SK-N-SH (cell line): ENCODE data around the gene C2CD4B. TPM values are rescaled to one million over a fixed set of nuclear protein-coding genes. Genes with fewer than 3 reads are reported as not detected.

Experiments used
- CTCF ChIA-PET: fragments of 300-600, 350-600 bp; formaldehyde crosslinking; extraction: SDS; loops from one replicate; lab custom pipeline; 2021; lab: Yijun Ruan, JAX
- POLR2A ChIA-PET: fragments of 350-600 bp; sonication (Branson Sonifier 250); formaldehyde crosslinking; extraction: SDS; loops from one replicate; lab custom pipeline; 2020; ENCODE audit warnings: antibody characterized with exemption, inconsistent platforms; lab: Yijun Ruan, JAX
- DNase-seq: peaks from one replicate; pipeline ENCODE4 v3.0.0; 2012
- H2AFZ ChIP-seq: fragments of 200-600 bp; sonication (generic); 2 replicates; pipeline ENCODE4 v1.8.1; 2016; ENCODE audit warnings: antibody characterized with exemption, mild to moderate bottlenecking, low read depth
- H3F3A ChIP-seq: fragments of 200-600 bp; sonication (generic); replicated peaks from 2 replicates; pipeline ENCODE3; 2016; ENCODE audit warnings: antibody characterized with exemption, mild to moderate bottlenecking; ENCODE audit not compliant: insufficient read depth
- H3K27ac ChIP-seq, 2 experiments: fragments of 200-500 bp in 1 of 2; fragments of 200-600 bp in 1 of 2; sonication (Bioruptor generic) in 1 of 2; sonication (generic), shearing (Covaris generic) in 1 of 2; 2 replicates each; pipeline versions ENCODE4 v1.5.1 to v1.6.1; 2014 to 2016; ENCODE audit warnings: low read depth in 2 of 2, inconsistent platforms in 1 of 2, low read length in 1 of 2, mild to moderate bottlenecking in 1 of 2, mixed read lengths in 1 of 2
- H3K27me3 ChIP-seq: fragments of 200-600 bp; sonication (generic), shearing (Covaris generic); 2 replicates; pipeline ENCODE4 v1.6.1; 2016; ENCODE audit warnings: mixed run types; ENCODE audit not compliant: insufficient read depth
- H3K36me3 ChIP-seq, 2 experiments: fragments of 200-500 bp in 1 of 2; fragments of 200-600 bp in 1 of 2; sonication (Bioruptor generic) in 1 of 2; sonication (generic) in 1 of 2; replicated peaks in 1 of 2; 2 replicates each; pipeline versions ENCODE3 to v1.5.1; 2014 to 2016; ENCODE audit warnings: low read length in 1 of 2, mild to moderate bottlenecking in 1 of 2; ENCODE audit not compliant: insufficient read depth in 2 of 2, control insufficient read depth in 1 of 2
- H3K4me1 ChIP-seq, 2 experiments: fragments of 200-500 bp in 1 of 2; fragments of 200-600 bp in 1 of 2; sonication (Bioruptor generic) in 1 of 2; sonication (generic), shearing (Covaris generic) in 1 of 2; 2 replicates each; pipeline versions ENCODE4 v1.5.1 to v1.6.1; 2014 to 2016; ENCODE audit warnings: low read depth in 1 of 2, low read length in 1 of 2, mixed run types in 1 of 2; ENCODE audit not compliant: insufficient read depth in 2 of 2, control insufficient read depth in 1 of 2
- H3K4me2 ChIP-seq: fragments of 200-600 bp; sonication (generic), shearing (Covaris generic); 2 replicates; pipeline ENCODE4 v1.6.1; 2017; ENCODE audit warnings: mixed run types
- H3K4me3 ChIP-seq, 2 experiments: fragments of 200-500 bp in 1 of 2; fragments of 200-600 bp in 1 of 2; sonication (Bioruptor generic) in 1 of 2; sonication (generic), shearing (Covaris generic) in 1 of 2; 2 replicates each; pipeline versions ENCODE4 v1.5.1 to v1.8.1; 2014 to 2016; ENCODE audit warnings: low read depth in 2 of 2, inconsistent platforms in 1 of 2, low read length in 1 of 2, mild to moderate bottlenecking in 1 of 2, mixed read lengths in 1 of 2, moderate library complexity in 1 of 2
- H3K79me2 ChIP-seq: fragments of 200-600 bp; sonication (generic); 2 replicates; pipeline ENCODE4 v1.8.1; 2017; ENCODE audit warnings: mild to moderate bottlenecking; ENCODE audit not compliant: insufficient read depth
- H3K9ac ChIP-seq: fragments of 200-600 bp; sonication (generic); 2 replicates; pipeline ENCODE4 v1.6.1; 2017; ENCODE audit warnings: mixed run types
- H3K9me2 ChIP-seq: fragments of 200-600 bp; sonication (generic); 2 replicates; pipeline ENCODE4 v1.6.1; 2017; ENCODE audit warnings: mixed run types
- H3K9me3 ChIP-seq: fragments of 200-600 bp; sonication (generic); 2 replicates; pipeline ENCODE4 v1.6.1; 2017; ENCODE audit warnings: mixed run types, mild to moderate bottlenecking, moderate library complexity
- H4K20me1 ChIP-seq: fragments of 200-600 bp; sonication (generic); 2 replicates; pipeline ENCODE4 v1.6.1; 2017; ENCODE audit warnings: mild to moderate bottlenecking, mixed run types; ENCODE audit not compliant: insufficient read depth
- ELF1 ChIP-seq: IDR thresholded peaks from 2 replicates; pipeline ENCODE4 v1.4.0; 2012
- EP300 ChIP-seq, 2 experiments: IDR thresholded peaks; 2 replicates each; pipeline versions ENCODE4 v1.4.0 to v1.6.1; 2012; ENCODE audit warnings: borderline replicate concordance in 1 of 2, low read depth in 1 of 2, low read length in 1 of 2
- EZH2phosphoT487 ChIP-seq: fragments of 200-600 bp; sonication (generic); IDR thresholded peaks from 2 replicates; pipeline ENCODE4 v1.6.1; 2017; ENCODE audit warnings: low read depth, mixed run types, mild to moderate bottlenecking, antibody characterized with exemption, moderate library complexity, borderline replicate concordance
- FOSL2 ChIP-seq: IDR thresholded peaks from 2 replicates; pipeline ENCODE4 v1.4.0; 2012; ENCODE audit warnings: low read depth, mild to moderate bottlenecking, moderate library complexity, borderline replicate concordance
- FOXM1 ChIP-seq: IDR thresholded peaks from 2 replicates; pipeline ENCODE4 v1.4.0; 2012; ENCODE audit warnings: low read depth, mild to moderate bottlenecking
- IRF3 ChIP-seq: fragments of 150-350 bp; IDR thresholded peaks from 2 replicates; pipeline ENCODE4 v1.6.1; 2016; ENCODE audit warnings: mild to moderate bottlenecking, low read depth, low read length
- MAX ChIP-seq: IDR thresholded peaks from 2 replicates; pipeline ENCODE4 v1.4.0; 2012; ENCODE audit warnings: low read depth
- MXI1 ChIP-seq: IDR thresholded peaks from 2 replicates; pipeline ENCODE4 v1.6.1; 2012; ENCODE audit warnings: mild to moderate bottlenecking, low read depth, low read length, improper control_type of control experiment
- POLR2AphosphoS5 ChIP-seq: IDR thresholded peaks from 2 replicates; pipeline ENCODE4 v1.6.1; 2012; ENCODE audit warnings: low read depth, low read length
- RAD21 ChIP-seq: IDR thresholded peaks from 2 replicates; pipeline ENCODE4 v1.6.1; 2012; ENCODE audit warnings: mild to moderate bottlenecking, low read length
- RFX5 ChIP-seq: IDR thresholded peaks from 2 replicates; pipeline ENCODE4 v1.6.1; 2012; ENCODE audit warnings: mild to moderate bottlenecking, improper control_type of control experiment, low read length
- RXRA ChIP-seq: IDR thresholded peaks from 2 replicates; pipeline ENCODE4 v1.4.0; 2012; ENCODE audit warnings: low read depth, mild to moderate bottlenecking, borderline replicate concordance
- TAF1 ChIP-seq: IDR thresholded peaks from 2 replicates; pipeline ENCODE4 v1.6.1; 2012; ENCODE audit warnings: low read depth, mild to moderate bottlenecking, low read length, moderate library complexity, borderline replicate concordance
- TCF12 ChIP-seq: IDR thresholded peaks from 2 replicates; pipeline ENCODE4 v1.4.0; 2012
- WGBS: methylation state at CpG from one replicate; pipeline ENCODE4 v1.1.6; 2017; ENCODE audit warnings: low lambda C conversion rate; 5-methylcytosine and 5-hydroxymethylcytosine counted together
- polyA plus RNA-seq, 3 experiments: library from polyadenylated mRNA; depleted of rRNA; stranded (reverse); fragments of >200 nt; gene quantifications; 2 replicates each; pipeline ENCODE4 v1.2.3, GENCODE V29; 2012
- TF ChIP-seq, protein P1 (sequence below): IDR thresholded peaks from 2 replicates; pipeline ENCODE4; 2012
- TF ChIP-seq, protein P2 (sequence below): IDR thresholded peaks from 2 replicates; pipeline ENCODE4 v1.6.1; 2012; ENCODE audit warnings: mild to moderate bottlenecking, low read depth, low read length, moderate library complexity
- TF ChIP-seq, protein P3 (sequence below): IDR thresholded peaks from 2 replicates; pipeline ENCODE4 v1.4.0; 2012; ENCODE audit warnings: low read depth, borderline replicate concordance

Gene C2CD4B
- polyA plus RNA-seq, 1 of the 3 experiments (the other 2 are of a cell fraction), result not detected

DNA sequence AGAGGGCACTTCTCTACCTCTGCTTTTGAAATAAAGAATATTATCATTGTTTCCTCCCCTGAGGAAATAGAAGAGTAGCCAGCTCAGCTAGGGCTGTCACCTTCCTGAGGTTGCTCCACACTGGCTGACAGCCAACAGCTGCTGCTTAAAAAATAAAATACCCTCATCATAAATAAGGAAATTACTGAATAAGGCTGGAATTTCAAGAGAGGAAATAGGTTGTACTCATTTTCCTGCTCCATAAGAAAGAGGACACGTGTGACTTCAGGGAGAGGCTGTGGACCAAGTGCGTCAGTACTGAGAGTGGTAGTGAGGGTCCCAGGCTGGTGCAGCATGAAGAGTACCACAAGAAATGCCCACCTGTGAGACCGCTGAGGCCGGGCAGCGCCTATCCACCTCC lies 8.1 kb upstream of the C2CD4B start:
- Histone ChIP-seq H4K20me1 (no peaks in the 10 kb centered on the region), H3K36me3 (no peaks in the 10 kb centered on the region)
- TF ChIP-seq, protein P1, sequence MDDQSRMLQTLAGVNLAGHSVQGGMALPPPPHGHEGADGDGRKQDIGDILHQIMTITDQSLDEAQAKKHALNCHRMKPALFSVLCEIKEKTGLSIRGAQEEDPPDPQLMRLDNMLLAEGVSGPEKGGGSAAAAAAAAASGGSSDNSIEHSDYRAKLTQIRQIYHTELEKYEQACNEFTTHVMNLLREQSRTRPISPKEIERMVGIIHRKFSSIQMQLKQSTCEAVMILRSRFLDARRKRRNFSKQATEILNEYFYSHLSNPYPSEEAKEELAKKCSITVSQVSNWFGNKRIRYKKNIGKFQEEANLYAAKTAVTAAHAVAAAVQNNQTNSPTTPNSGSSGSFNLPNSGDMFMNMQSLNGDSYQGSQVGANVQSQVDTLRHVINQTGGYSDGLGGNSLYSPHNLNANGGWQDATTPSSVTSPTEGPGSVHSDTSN, result no peak
- no peak for TF ChIP-seq POLR2AphosphoS5
- no peak for TF ChIP-seq MAX
- TF ChIP-seq MXI1, result no peak
- no peak for TF ChIP-seq EZH2phosphoT487
- TF ChIP-seq, protein P2, sequence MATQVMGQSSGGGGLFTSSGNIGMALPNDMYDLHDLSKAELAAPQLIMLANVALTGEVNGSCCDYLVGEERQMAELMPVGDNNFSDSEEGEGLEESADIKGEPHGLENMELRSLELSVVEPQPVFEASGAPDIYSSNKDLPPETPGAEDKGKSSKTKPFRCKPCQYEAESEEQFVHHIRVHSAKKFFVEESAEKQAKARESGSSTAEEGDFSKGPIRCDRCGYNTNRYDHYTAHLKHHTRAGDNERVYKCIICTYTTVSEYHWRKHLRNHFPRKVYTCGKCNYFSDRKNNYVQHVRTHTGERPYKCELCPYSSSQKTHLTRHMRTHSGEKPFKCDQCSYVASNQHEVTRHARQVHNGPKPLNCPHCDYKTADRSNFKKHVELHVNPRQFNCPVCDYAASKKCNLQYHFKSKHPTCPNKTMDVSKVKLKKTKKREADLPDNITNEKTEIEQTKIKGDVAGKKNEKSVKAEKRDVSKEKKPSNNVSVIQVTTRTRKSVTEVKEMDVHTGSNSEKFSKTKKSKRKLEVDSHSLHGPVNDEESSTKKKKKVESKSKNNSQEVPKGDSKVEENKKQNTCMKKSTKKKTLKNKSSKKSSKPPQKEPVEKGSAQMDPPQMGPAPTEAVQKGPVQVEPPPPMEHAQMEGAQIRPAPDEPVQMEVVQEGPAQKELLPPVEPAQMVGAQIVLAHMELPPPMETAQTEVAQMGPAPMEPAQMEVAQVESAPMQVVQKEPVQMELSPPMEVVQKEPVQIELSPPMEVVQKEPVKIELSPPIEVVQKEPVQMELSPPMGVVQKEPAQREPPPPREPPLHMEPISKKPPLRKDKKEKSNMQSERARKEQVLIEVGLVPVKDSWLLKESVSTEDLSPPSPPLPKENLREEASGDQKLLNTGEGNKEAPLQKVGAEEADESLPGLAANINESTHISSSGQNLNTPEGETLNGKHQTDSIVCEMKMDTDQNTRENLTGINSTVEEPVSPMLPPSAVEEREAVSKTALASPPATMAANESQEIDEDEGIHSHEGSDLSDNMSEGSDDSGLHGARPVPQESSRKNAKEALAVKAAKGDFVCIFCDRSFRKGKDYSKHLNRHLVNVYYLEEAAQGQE, result no peak
- no peak for TF ChIP-seq IRF3
- no peak for TF ChIP-seq TCF12
- TF ChIP-seq RFX5, result no peak
- TF ChIP-seq FOSL2, result no peak
- TF ChIP-seq EP300 (IDR thresholded peaks at IDR 0.05; ENCODE audit: borderline replicate concordance in 1 of 2, low read depth in 1 of 2, low read length in 1 of 2), result no peak
- TF ChIP-seq, all 33 proteins: peak for 0
- Histone ChIP-seq H3K9me3 (no peaks in the 10 kb centered on the region), H3K4me1 (no peaks in the 10 kb centered on the region), H3K27me3 (no peaks in the 10 kb centered on the region; the same call in 1 of the 2 replicates), H2AFZ (no peak overlapping the region), H3K27ac (no peak overlapping the region), H3K4me3 (no peak overlapping the region), H3K9me2 (no peaks in the 10 kb centered on the region), H3K4me2 (no peak overlapping the region), H3K9ac (no peak overlapping the region), H3F3A (no peaks in the 10 kb centered on the region), H3K79me2 (no peaks in the 10 kb centered on the region)
- POLR2A ChIA-PET, result no interaction called here
- DNase-seq, result no peak
- 64% methylated on average over 5 of the region's 5 CpGs for WGBS
- CTCF ChIA-PET, result no interaction called here

DNA sequence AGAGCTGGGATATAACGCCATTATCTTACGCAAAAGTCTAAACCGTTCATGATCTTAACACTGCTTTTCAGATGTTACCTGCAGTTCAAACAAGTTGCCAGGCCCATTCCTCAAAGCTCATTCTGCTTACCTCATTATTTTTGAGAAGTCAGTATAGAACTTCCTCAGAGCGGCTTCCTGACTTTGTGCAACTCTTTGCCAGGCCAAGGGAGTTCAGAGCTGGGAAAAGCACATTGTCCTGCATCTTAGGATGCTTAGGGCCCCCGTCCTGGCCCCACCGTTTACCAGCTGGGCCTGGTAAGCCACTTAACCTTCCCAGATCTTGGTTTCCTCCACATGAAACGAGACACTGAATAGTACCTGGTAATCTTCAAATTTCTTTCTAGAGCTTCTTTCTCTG lies 6.8 kb upstream of the C2CD4B start:
- Histone ChIP-seq H3K27me3 (no peaks in the 10 kb centered on the region; the same call in 1 of the 2 replicates), H3K4me3 (no peak overlapping the region), H3K9me2 (no peaks in the 10 kb centered on the region), H3K9ac (no peak overlapping the region), H2AFZ (no peak overlapping the region), H3K79me2 (no peaks in the 10 kb centered on the region), H3K27ac (no peak overlapping the region), H3K36me3 (no peaks in the 10 kb centered on the region), H3F3A (no peaks in the 10 kb centered on the region), H3K9me3 (no peaks in the 10 kb centered on the region), H3K4me1 (no peaks in the 10 kb centered on the region), H4K20me1 (no peaks in the 10 kb centered on the region), H3K4me2 (no peak overlapping the region)
- DNase-seq, result no peak
- CTCF ChIA-PET, result interaction anchor here (1.7 kb wide), 1 partner anchor 83 kb away, joined by 4 read pairs; no protein-coding TSS in a partner anchor
- POLR2A ChIA-PET, result no interaction called here
- 51% methylated on average over 7 of the region's 7 CpGs for WGBS
- TF ChIP-seq EP300 (IDR thresholded peaks at IDR 0.05; ENCODE audit: borderline replicate concordance in 1 of 2, low read depth in 1 of 2, low read length in 1 of 2) (no peak), RFX5 (no peak), RXRA (no peak), RAD21 (no peak), TAF1 (no peak), ELF1 (no peak), FOXM1 (no peak), POLR2AphosphoS5 (no peak)
- TF ChIP-seq, protein P3, sequence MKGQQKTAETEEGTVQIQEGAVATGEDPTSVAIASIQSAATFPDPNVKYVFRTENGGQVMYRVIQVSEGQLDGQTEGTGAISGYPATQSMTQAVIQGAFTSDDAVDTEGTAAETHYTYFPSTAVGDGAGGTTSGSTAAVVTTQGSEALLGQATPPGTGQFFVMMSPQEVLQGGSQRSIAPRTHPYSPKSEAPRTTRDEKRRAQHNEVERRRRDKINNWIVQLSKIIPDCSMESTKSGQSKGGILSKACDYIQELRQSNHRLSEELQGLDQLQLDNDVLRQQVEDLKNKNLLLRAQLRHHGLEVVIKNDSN, result no peak
- TF ChIP-seq, protein P2, result no peak
